Measurements from ENCODE around the gene CYB5RL. TPM values are rescaled to one million over a fixed set of nuclear protein-coding genes. Genes with fewer than 3 reads are reported as not detected.

Gene CYB5RL
- 14.1 and 15.1 TPM in 2 replicates for total RNA-seq (2021; fragmentation: NEBNext Ultra II Directional; extraction: Animal tissue kit (Norgen Biotek cat#: 25700))
- 13.2 and 14.8 TPM in 2 replicates for polyA plus RNA-seq (2011; rRNA removed)
- 15.9 TPM for polyA plus RNA-seq (2011; cell fraction: cytosol; rRNA removed)
- 17.3 TPM for polyA plus RNA-seq (2011; cell fraction: nucleus; rRNA removed)
- 10.0 to 12.0 TPM (median 10.7 TPM) in 4 replicates for polyA plus RNA-seq (2012, experiment 1 of 2)
- polyA plus RNA-seq (2012, experiment 2 of 2): 7.0 TPM
- 8.2 TPM for polyA plus RNA-seq (2013, experiment 1 of 2)
- polyA plus RNA-seq (2013, experiment 2 of 2): 8.5 TPM
- polyA minus RNA-seq (2011; rRNA and poly(A)+ RNA removed): 18.8 and 22.4 TPM in 2 replicates
- 5.1 TPM for polyA minus RNA-seq (2011; cell fraction: cytosol; rRNA and poly(A)+ RNA removed)
- 14.9 TPM for polyA minus RNA-seq (2011; cell fraction: nucleus; rRNA and poly(A)+ RNA removed)
- long read RNA-seq, experiment 1, partial matches to known transcripts: 0 of 2 reads
- long read RNA-seq, experiment 1, other reads (novel, unspliced or antisense): 2 of 2 reads
- long read RNA-seq, experiment 2, partial matches to known transcripts: 5 of 13 reads
- long read RNA-seq, experiment 2, other reads (novel, unspliced or antisense): 8 of 13 reads

GRCh38 chr1:54199765-54200518 is at the start of gene CYB5RL, which contains the start of gene MRPL37:
CYB5RL (minus strand) TSS chr1:54200030; CDS start chr1:54195616, 4,414 bp downstream.
MRPL37 (plus strand) TSS chr1:54200167; CDS start chr1:54200244, 77 bp downstream.
- Histone ChIP-seq H2BK5ac (ENCODE audit: low read depth, low read length) (peak within 1 kb of the TSS; percentile 77), H4K5ac (ENCODE audit: insufficient read length, low read depth, low read length) (no peak within 1 kb of the TSS), H3K9ac (replicated peaks in 1 of 4; ENCODE audit: extremely low read depth in 1 of 4, low read depth in 3 of 4, low read length in 3 of 4) (peak within 1 kb of the TSS; percentile 80 to 93 (median 92)), H2AFZ (ENCODE audit: low read length) (peak within 1 kb of the TSS; percentile 97), H4K20me1 (replicated peaks in 1 of 2; ENCODE audit: control insufficient read depth in 1 of 2, insufficient read depth in 2 of 2, low read length in 2 of 2) (no peaks in the 10 kb centered on the region), H3K4ac (replicated peaks; ENCODE audit: insufficient read length, low read depth, low read length) (no peak within 1 kb of the TSS), H4K91ac (replicated peaks; ENCODE audit: insufficient read length, low read length) (peak within 1 kb of the TSS; percentile 29), H3K36me3 (ENCODE audit: control insufficient read depth in 2 of 4, insufficient read depth in 4 of 4, low read length in 3 of 4) (peaks cover 0 to 13% (median 3%) of the 10 kb centered on the region in 4 experiments; a peak in 4 of 8 replicates), H3K14ac (ENCODE audit: insufficient read length) (no peak within 1 kb of the TSS), H2BK120ac (replicated peaks; ENCODE audit: low read depth, low read length) (peak within 1 kb of the TSS; percentile 44), H3K23ac (ENCODE audit: insufficient read length) (no peak within 1 kb of the TSS), H3K27ac (ENCODE audit: low read depth, low read length) (peak within 1 kb of the TSS; percentile 84), H3K79me2 (ENCODE audit: control insufficient read depth in 1 of 2, insufficient read depth in 2 of 2, low read length in 2 of 2) (peaks cover 12 to 32% of the 10 kb centered on the region in 2 experiments), H2AK5ac (ENCODE audit: low read depth, low read length) (no peak within 1 kb of the TSS), H2BK12ac (ENCODE audit: low read depth, low read length) (0 out of 2 replicates have a peak within 1 kb of the TSS, but pooled peaks have one; percentile 29), H3K4me1 (replicated peaks in 1 of 4; ENCODE audit: control insufficient read depth in 3 of 4, insufficient read depth in 4 of 4, low read length in 3 of 4) (peaks cover 0 to 13% (median 6%) of the 10 kb centered on the region in 4 experiments; a peak in 6 of 7 replicates), H3K18ac (ENCODE audit: extremely low read depth, low read length) (peak within 1 kb of the TSS; percentile 39; the same call in 1 of the 2 replicates), H3K4me3 (ENCODE audit: extremely low read depth in 1 of 4, insufficient read depth in 2 of 4, low read depth in 3 of 4, low read length in 4 of 4) (peak within 1 kb of the TSS; percentile 91 to 99 (median 96)), H2BK20ac (ENCODE audit: low read length) (no peak within 1 kb of the TSS), H3K4me2 (ENCODE audit: insufficient read depth in 1 of 2, low read depth in 2 of 2, low read length in 2 of 2) (peak within 1 kb of the TSS; percentile 83 to 100), H2BK15ac (ENCODE audit: low read length) (peak within 1 kb of the TSS; percentile 2; the same call in 1 of the 2 replicates), H3K79me1 (ENCODE audit: low read depth, low read length) (peaks cover 4% of the 10 kb centered on the region), H4K8ac (ENCODE audit: extremely low read depth, insufficient read depth, low read length) (peak within 1 kb of the TSS; percentile 98; the same call in 1 of the 2 replicates), H3K56ac (replicated peaks; ENCODE audit: insufficient read length, low read depth, low read length) (peak within 1 kb of the TSS; percentile 47), H3K23me2 (ENCODE audit: low read depth, low read length) (peaks cover 9% of the 10 kb centered on the region), H3K27me3 (replicated peaks in 1 of 4; ENCODE audit: control insufficient read depth in 3 of 4, extremely low read depth in 1 of 4, insufficient read depth in 3 of 4, low read length in 3 of 4) (no peaks in the 10 kb centered on the region), H3K9me3 (ENCODE audit: insufficient read depth in 2 of 2, low read depth in 1 of 2, low read length in 1 of 2) (no peaks in the 10 kb centered on the region)
- ChIA-PET POLR2A (ENCODE audit: partially characterized antibody) (interaction anchor here (0.8 to 5.3 kb wide), 26 partner anchors 10 to 411 kb away, joined by 3 to 50 read pairs (median 3); no protein-coding TSS in a partner anchor), CTCF (ENCODE audit: partially characterized antibody) (interaction anchor here (0.6 to 4.0 kb wide), 14 partner anchors 11 to 204 kb away, joined by 3 to 16 read pairs (median 3); no protein-coding TSS in a partner anchor)
- FAIRE-seq: peak; percentile 48
- peak; percentile 73 to 91 for DNase-seq (ENCODE audit: low read depth in 1 of 2, low spot score in 2 of 2)
- 1% methylated on average over 46 of the region's 51 CpGs; no CpG with 5 or more reads in 1 of the 2 experiments for WGBS, 2 experiments (ENCODE audit: extremely low coverage in 1 of 2, insufficient coverage in 1 of 2, insufficient read length in 1 of 2, insufficient replicate concordance in 2 of 2, low coverage in 1 of 2, low lambda C conversion rate in 2 of 2, missing lambda C conversion rate in 1 of 2)
- TF ChIP-seq E2F6 (IDR thresholded peaks at IDR 0.05) (peak; percentile 25; the same call in 1 of the 2 replicates), KDM4A (IDR thresholded peaks at IDR 0.05; ENCODE audit: low read depth, low read length, severe bottlenecking) (peak; percentile 40), POLR2AphosphoS5 (IDR thresholded peaks at IDR 0.05; ENCODE audit: low read depth, low read length) (peak; percentile 85), YY1 (IDR thresholded peaks at IDR 0.05; ENCODE audit: low read depth, low read length) (peak; percentile 93), RBBP5 (IDR thresholded peaks at IDR 0.05; ENCODE audit: borderline replicate concordance, low read depth, low read length) (no peak; the same call in 1 of the 2 replicates), PHF8 (conservative IDR thresholded peaks at IDR 0.05; ENCODE audit: low read depth, low read length) (peak; percentile 98), CREB1 (IDR thresholded peaks at IDR 0.05) (peak; percentile 24; the same call in 1 of the 2 replicates)

Measured in H1 (cell line).